ENCODE measurements around the gene ARMS2. TPM values are rescaled to one million over a fixed set of nuclear protein-coding genes. Genes with fewer than 3 reads are reported as not detected.

Gene ARMS2
- total and polyA plus RNA-seq, 2 of the 13 experiments (the other 11 are each of a cell fraction or from before 2014, with no cell fraction given), result not detected

- CTCF ChIA-PET (ENCODE audit: low intra/inter-chr PET ratio, low total read pairs), result no interaction called here
- H3K9ac ChIP-seq (ENCODE audit: insufficient read depth, low read depth, low read length), result no peak overlapping the region
- DNase-seq (ENCODE audit: low spot score), result no peak
Measured at GRCh38 chr10:122490786-122491680, 36.6 kb downstream of the ARMS2 start.

GRCh38 chr10:122492006-122492405, 37.6 kb downstream of the ARMS2 start:
- ChIA-PET CTCF (ENCODE audit: low intra/inter-chr PET ratio, low total read pairs) (no interaction called here), POLR2A (no interaction called here)
- Histone ChIP-seq H3K9me3 (ENCODE audit: low read length) (no peaks in the 10 kb centered on the region), H3K27me3 (ENCODE audit: control insufficient read depth in 1 of 2, insufficient read depth in 2 of 2, low read length in 2 of 2) (peaks cover 5 to 75% of the 10 kb centered on the region in 2 experiments; a peak in 4 of 5 replicates), H3K79me2 (ENCODE audit: insufficient read depth, low read length) (no peaks in the 10 kb centered on the region), H3K9ac (ENCODE audit: insufficient read depth, low read depth, low read length) (no peak overlapping the region), H3K4me1 (ENCODE audit: insufficient read depth, low read length) (no peaks in the 10 kb centered on the region), H3K4me3 (replicated peaks in 1 of 3; ENCODE audit: insufficient read depth in 1 of 3, low read depth in 2 of 3, low read length in 3 of 3) (no peak overlapping the region), H2AFZ (ENCODE audit: low read length) (no peak overlapping the region), H4K20me1 (ENCODE audit: insufficient read depth, low read length) (no peaks in the 10 kb centered on the region), H3K27ac (ENCODE audit: extremely low read length, insufficient read depth, low read length) (no peak overlapping the region), H3K4me2 (ENCODE audit: low read depth, low read length) (no peak overlapping the region), H3K36me3 (replicated peaks in 1 of 2; ENCODE audit: control insufficient read depth in 1 of 2, insufficient read depth in 2 of 2, low read length in 2 of 2) (no peaks in the 10 kb centered on the region)
- no TSS peak for BruUV-seq (replicated peaks)
- in situ Hi-C loops (cut with HindIII; ENCODE audit: extremely low pct_ligation_motif_present, low pct_unique_long_range_greater_than_20kb), result no loop called here
- WGBS (ENCODE audit: low lambda C conversion rate), result 44% methylated on average over 9 of the region's 9 CpGs
- FAIRE-seq, result no peak
- DNase-seq (ENCODE audit: low spot score), result no peak
- intact Hi-C loops (cut with micrococcal nuclease; ENCODE audit: unreplicated experiment), result no loop called here
- ATAC-seq, result no peak
- TF ChIP-seq ZFP36L2 (CRISPR knock-in tag; IDR thresholded peaks at IDR 0.05) (no peak), ZNF557 (CRISPR knock-in tag; IDR thresholded peaks at IDR 0.05) (no peak), ARID5B (CRISPR knock-in tag; IDR thresholded peaks at IDR 0.05) (no peak), ZNF276 (CRISPR knock-in tag; IDR thresholded peaks at IDR 0.05; ENCODE audit: low read depth) (no peak), ZNF652 (CRISPR knock-in tag; IDR thresholded peaks at IDR 0.05; ENCODE audit: borderline replicate concordance, low read depth) (no peak), ZKSCAN8 (CRISPR knock-in tag; IDR thresholded peaks at IDR 0.05; ENCODE audit: borderline replicate concordance) (no peak), ZNF512B (CRISPR knock-in tag; IDR thresholded peaks at IDR 0.05; ENCODE audit: borderline replicate concordance) (no peak)

More at GRCh38 chr10:122490786-122491680, 36.6 kb downstream of the ARMS2 start:
- FAIRE-seq, result no peak
- Histone ChIP-seq H4K20me1 (ENCODE audit: insufficient read depth, low read length) (no peaks in the 10 kb centered on the region), H3K36me3 (replicated peaks in 1 of 2; ENCODE audit: control insufficient read depth in 1 of 2, insufficient read depth in 2 of 2, low read length in 2 of 2) (no peaks in the 10 kb centered on the region), H3K27me3 (ENCODE audit: control insufficient read depth in 1 of 2, insufficient read depth in 2 of 2, low read length in 2 of 2) (peaks cover 5 to 75% of the 10 kb centered on the region in 2 experiments; a peak in 4 of 5 replicates), H3K9me3 (ENCODE audit: low read length) (no peaks in the 10 kb centered on the region), H3K4me2 (ENCODE audit: low read depth, low read length) (no peak overlapping the region), H2AFZ (ENCODE audit: low read length) (no peak overlapping the region), H3K4me3 (replicated peaks in 1 of 3; ENCODE audit: insufficient read depth in 1 of 3, low read depth in 2 of 3, low read length in 3 of 3) (no peak overlapping the region), H3K27ac (ENCODE audit: extremely low read length, insufficient read depth, low read length) (no peak overlapping the region), H3K79me2 (ENCODE audit: insufficient read depth, low read length) (no peaks in the 10 kb centered on the region), H3K4me1 (ENCODE audit: insufficient read depth, low read length) (no peaks in the 10 kb centered on the region)
- in situ Hi-C loops (cut with HindIII; ENCODE audit: extremely low pct_ligation_motif_present, low pct_unique_long_range_greater_than_20kb) (no loop called here), intact Hi-C loops (cut with micrococcal nuclease; ENCODE audit: unreplicated experiment) (no loop called here)
- ATAC-seq, result no peak
- TF ChIP-seq POLR2G (IDR thresholded peaks at IDR 0.05; ENCODE audit: low read depth, low read length) (no peak), ZNF768 (CRISPR knock-in tag; IDR thresholded peaks at IDR 0.05) (peak; percentile 93)
- no TSS peak for BruUV-seq (replicated peaks)
- 34% methylated on average over 13 of the region's 26 CpGs for WGBS (ENCODE audit: low lambda C conversion rate)
- POLR2A ChIA-PET, result no interaction called here

Data from HepG2 (cell line).